ENCODE results near the gene RBM11.

Gene RBM11

DNA sequence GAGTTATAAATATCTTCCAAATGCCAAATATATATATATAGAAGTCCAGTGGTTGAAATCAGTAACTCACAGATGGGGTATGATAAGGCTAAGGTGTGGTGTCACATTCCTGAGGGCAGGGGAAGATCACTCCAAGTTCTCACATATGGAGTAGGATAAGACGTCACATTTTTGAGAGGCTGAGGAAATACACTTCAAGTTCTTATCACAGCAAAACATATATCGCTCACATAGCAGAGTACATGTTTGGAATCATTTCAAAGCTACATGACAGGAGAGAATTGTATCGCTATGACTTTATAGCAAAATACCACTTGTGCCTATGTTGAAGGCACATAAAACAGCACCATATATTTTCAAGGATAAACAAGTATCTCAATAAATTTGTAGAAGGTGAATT lies 55.1 kb downstream of the RBM11 start:
- DNase-seq (ENCODE audit: low read depth) = no peak

DNA sequence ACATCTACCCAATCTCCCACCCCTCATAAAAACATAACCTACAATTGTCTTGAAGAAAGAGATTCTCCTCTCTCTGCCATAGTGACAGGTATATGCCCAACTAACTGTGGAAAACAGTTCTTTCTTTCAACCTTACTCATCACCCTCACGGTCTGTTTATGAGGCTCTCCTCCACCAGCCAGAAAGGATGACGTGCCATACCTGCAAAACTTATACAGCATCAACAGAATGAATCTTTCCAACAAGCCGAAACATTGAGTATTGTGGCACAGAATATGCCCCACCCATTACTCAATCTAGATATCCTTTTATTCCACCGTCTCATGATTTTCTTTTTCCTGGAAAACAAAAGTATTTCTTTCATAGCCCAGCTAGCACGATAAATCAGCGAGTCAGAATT lies 55.7 kb downstream of the RBM11 start:
- DNase-seq (ENCODE audit: low read depth) = no peak

DNA sequence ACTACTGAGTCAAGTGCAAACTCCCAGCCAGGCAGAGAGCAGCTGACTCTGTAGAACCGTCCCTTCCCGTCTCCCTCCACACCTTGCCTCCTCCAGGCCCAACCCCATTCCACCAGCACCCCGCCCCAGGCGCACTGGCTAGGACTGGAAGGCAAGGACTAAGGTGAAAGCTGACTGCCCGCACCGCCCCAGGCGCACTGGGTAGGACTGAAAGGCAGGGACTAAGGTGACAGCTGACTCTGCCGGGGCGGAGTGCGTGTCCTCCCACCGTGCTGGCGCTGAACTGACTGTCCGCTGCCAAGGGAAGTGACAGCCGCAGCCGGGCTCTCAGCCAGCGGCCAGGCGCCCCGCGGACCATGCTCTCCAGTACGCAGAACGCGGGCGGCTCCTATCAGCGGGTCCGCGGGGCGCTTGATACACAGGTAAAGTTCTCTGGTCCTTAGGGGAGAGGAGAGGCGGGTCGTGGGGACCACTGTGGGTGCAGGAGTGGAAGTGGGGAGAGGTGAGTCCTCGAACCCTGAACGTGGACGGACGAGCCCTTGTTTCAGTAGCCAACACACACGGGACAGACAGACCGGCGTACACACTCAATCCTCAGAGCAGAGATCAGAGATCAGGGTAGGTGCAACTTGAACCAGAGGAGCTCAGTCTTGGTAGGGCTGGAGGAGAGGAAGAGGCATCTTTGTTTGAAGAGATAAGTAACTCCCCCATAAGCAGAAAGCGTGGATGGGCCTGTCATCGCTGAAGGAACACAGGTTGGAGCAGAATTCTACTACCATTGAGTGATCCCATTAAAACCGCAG lies 58.0 kb downstream of the RBM11 start:
- DNase-seq (ENCODE audit: low read depth) = no peak

DNA sequence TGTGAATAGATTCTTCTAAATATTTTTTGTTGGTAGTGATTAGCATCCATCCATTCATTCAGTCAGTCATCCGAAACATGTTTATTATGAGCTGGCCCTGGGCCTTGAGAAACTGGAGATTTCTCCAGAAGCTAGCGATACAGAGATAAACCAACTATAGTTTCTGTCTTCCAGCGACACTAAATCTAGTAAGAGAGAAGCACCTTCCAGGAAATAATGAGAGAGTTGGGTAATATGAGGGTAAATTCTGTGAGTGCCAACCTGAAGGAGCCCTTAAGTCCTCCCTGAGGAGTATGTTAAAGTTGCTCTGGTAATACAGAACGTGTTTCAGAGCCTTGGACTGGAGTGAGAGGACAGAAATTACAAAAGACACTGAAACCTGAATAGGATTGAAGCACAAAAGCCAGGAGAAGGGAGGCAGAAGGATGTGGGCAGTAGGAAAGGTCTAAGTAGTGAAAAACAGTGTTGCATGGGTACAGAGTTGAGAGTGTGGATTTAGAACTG lies 59.8 kb downstream of the RBM11 start:
- no peak for DNase-seq (ENCODE audit: low read depth)

Measured in stimulated activated CD8-positive, alpha-beta memory T cell treated with anti-CD3 and anti-CD28 coated beads, Interleukin-15, amount 100 ng/mL, for 24 hours (primary cell).